IPS-NIHi7 (cell line): Measurements from ENCODE around the gene KCNMA1.

Experiments used
- DNase-seq: peaks from one replicate; pipeline ENCODE4 v3.0.0; 2012; ENCODE audit warnings: mixed read lengths; ENCODE audit errors: extremely low spot score

Gene KCNMA1

GRCh38 chr10:76984559-76985443 is 652.8 kb downstream of the KCNMA1 start:
- DNase-seq: peak; percentile 74

- no peak for DNase-seq
Observed at GRCh38 chr10:76983624-76984023, 654.0 kb downstream of the KCNMA1 start.

- DNase-seq: no peak
Observed at GRCh38 chr10:76982671-76983070, 654.9 kb downstream of the KCNMA1 start.

GRCh38 chr10:76981251-76981650 is 656.4 kb downstream of the KCNMA1 start:
- no peak for DNase-seq

- no peak for DNase-seq
Observed at GRCh38 chr10:76977901-76978300, 659.7 kb downstream of the KCNMA1 start.

GRCh38 chr10:76977046-76977445 is 660.6 kb downstream of the KCNMA1 start:
- DNase-seq: no peak

- DNase-seq: no peak
Observed at GRCh38 chr10:76976142-76976541, 661.5 kb downstream of the KCNMA1 start.

- DNase-seq: no peak
Observed at GRCh38 chr10:76975126-76975525, 662.5 kb downstream of the KCNMA1 start.

GRCh38 chr10:76974017-76974691 is 663.5 kb downstream of the KCNMA1 start:
- DNase-seq: no peak

- no peak for DNase-seq
Observed at GRCh38 chr10:76973091-76974016, 664.3 kb downstream of the KCNMA1 start.

- DNase-seq: no peak
Observed at GRCh38 chr10:76972541-76972940, 665.1 kb downstream of the KCNMA1 start.

- no peak for DNase-seq
Observed at GRCh38 chr10:76971547-76972170, 665.9 kb downstream of the KCNMA1 start.

- DNase-seq: no peak
Observed at GRCh38 chr10:76970711-76971519, 666.7 kb downstream of the KCNMA1 start.

GRCh38 chr10:76969366-76969948 is 668.2 kb downstream of the KCNMA1 start:
- peak; percentile 26 for DNase-seq

GRCh38 chr10:76968483-76968882 is 669.1 kb downstream of the KCNMA1 start:
- no peak for DNase-seq

GRCh38 chr10:76962851-76963250 is 674.8 kb downstream of the KCNMA1 start:
- DNase-seq: no peak

- no peak for DNase-seq
Observed at GRCh38 chr10:76961841-76962240, 675.8 kb downstream of the KCNMA1 start.

- DNase-seq: no peak
Observed at GRCh38 chr10:76959111-76959510, 678.5 kb downstream of the KCNMA1 start.

GRCh38 chr10:76954838-76955237 is 682.8 kb downstream of the KCNMA1 start:
- DNase-seq: no peak

GRCh38 chr10:76950354-76950753 is 687.3 kb downstream of the KCNMA1 start:
- no peak for DNase-seq
